GM18909 (cell line): ENCODE data around the gene NBPF11.
"Not testable (repeated sequence)": the region's sequence is repeated elsewhere in the genome, so short reads cannot be mapped to it uniquely, and the experiment has no call there.

Source experiments
- ATAC-seq: cut with Tn5 transposase; IDR thresholded peaks from one replicate; pipeline ENCODE4 v1.9.1; 2021; ENCODE audit warnings: mild to moderate bottlenecking; ENCODE audit not compliant: unreplicated experiment, poor library complexity

The NBPF11 gene

DNA sequence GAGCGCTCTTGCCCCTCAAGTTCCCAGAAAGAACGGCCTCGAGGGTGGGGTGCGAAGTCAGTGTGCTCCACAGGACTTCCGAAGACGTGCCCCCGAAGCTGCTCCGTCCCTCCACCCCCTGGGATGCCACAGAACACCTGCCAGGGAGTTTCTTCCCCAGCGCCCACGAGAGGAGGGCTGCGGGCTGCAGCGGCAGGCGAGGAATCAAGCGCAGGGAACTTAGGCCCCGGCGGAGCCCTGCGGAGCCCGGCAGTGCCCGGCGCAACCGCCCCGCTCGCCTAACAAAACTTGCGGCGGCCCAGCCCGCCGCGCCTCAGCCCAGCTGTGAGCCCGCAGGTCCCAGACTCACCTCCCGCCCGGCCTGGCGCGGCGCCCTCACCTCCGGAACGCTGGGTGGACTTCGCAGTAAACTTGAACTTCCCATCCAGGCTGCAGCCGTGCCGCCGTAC, 686 bp downstream of the NBPF11 start:
- peak; percentile 26 for ATAC-seq

DNA sequence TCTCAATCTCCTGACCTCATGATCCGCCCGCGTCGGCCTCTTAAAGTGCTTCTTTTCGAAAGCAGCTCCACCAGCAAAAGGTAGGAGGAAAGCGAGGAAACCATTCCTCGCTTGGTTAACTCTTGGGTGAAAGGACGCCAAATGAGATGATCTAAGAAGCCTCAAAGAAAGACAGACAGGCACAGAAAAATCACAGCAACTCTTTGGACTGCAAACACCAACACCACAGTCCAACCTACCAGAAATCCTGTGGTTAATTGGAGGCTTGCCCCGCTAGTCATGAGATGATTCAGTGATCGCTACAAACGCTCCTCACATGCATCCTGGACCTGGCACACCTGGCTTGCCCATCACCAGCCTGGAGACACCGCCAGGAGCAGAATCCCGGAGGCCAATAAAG, 1.1 kb downstream of the NBPF11 start:
- ATAC-seq = peak; percentile 34

DNA sequence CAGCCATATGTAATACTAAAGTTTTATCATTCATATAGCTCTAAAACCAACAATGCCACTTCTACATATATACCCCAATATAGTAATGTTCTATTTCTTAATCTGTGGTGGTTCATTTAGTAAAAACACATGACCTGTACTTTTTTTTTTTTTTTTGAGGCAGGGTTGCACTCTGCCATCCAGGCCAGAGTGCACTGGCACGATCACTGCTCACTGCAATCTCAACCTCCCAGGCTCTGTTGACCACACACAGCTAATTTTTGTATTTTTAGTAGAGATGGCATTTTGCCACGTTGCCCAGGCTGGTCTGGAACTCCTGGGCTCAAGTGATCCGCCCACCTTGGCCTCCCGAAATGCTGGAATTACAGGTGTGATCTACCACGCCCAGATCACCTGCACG, 2.1 kb downstream of the NBPF11 start:
- ATAC-seq = not testable (repeated sequence)

DNA sequence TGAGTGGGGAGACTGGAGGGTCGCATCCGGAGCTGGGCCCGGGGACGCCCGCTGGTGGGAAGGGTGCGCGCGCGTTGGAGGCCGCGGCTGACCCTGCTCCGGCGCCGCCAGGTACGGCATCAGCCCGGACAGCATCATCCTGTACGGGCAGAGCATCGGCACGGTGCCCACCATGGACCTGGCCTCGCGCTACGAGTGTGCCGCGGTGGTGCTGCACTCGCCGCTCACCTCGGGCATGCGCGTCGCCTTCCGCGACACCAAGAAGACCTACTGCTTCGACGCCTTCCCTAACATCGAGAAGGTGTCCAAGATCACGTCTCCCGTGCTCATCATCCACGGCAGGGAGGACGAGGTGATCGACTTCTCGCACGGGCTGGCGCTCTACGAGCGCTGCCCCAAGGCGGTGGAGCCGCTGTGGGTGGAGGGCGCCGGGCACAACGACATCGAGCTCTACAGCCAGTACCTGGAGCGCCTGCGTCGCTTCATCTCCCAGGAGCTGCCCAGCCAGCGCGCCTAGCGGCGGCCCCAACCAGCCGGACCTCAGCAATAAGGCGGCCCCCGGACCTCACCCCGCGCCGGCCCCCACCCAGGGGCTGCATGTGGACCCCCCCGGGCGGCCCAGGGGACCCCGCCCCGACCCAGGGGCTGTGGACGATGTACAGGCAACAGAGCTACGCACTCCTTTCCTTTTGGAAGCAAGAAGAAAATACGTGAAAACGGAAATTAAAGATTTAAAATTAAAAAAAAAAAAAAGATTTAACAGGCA, 2.8 kb downstream of the NBPF11 start:
- not testable (repeated sequence) for ATAC-seq

DNA sequence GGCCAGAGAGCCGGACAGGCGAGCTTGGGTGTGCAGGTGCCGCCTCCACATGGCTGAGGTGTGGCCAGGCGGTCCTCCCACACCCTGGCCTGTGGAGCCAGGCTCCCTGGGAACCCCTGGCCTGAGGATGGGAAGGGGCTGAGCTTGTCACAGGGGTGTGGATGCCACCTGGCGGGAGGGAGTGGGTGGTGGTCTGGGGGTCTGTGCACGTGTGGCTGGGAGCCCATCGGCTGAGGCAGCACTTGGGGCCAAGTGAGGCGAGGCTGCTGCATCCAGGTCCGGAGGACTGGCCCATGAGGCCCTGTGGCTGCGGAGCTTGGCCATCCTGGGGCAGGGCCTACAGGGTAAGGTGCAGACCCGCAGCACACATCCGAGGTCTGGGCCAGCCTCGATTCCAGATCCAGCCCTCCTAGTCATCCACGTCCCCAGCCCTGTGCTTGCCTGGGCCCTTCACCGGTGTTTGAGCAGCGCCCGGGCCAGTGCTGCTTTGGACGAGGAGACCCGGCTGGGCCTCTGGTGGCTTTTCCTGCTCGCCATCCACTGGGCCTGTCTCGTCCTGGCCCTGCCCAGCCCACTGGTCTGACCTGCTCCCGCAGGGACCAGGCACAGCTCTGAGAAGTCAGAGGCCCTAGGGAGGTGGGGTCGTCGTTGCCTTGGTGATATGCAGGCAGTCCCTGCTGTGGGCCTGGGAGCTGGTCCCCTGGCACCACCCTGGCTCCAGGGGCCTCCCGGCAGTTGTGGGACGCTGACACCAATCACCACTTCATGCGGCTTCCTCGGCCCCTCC, 4.8 kb downstream of the NBPF11 start:
- ATAC-seq = not testable (repeated sequence)

DNA sequence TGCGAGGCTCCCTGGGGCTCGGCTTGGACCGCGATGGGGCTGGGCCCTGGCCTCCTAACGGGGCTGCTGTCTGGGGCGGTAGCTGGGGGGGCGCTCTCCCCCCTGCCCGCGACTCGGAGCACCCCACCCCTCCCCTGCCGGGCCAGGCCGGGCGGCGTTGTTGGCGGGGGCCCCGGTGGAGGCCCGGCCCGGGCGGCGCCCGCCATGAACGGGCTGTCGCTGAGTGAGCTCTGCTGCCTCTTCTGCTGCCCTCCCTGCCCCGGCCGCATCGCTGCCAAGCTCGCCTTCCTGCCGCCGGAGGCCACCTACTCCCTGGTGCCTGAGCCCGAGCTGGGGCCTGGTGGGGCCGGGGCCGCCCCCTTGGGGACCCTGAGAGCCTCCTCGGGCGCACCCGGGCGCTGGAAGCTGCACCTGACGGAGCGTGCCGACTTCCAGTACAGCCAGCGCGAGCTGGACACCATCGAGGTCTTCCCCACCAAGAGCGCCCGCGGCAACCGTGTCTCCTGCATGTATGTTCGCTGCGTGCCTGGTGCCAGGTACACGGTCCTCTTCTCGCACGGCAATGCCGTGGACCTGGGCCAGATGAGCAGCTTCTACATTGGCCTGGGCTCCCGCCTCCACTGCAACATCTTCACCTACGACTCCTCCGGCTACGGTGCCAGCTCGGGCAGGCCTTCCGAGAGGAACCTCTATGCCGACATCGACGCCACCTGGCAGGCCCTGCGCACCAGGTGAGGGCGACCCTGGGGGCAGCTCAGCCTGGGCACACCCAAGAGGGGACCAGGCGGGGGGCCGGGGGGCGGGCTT, 5.7 kb downstream of the NBPF11 start:
- not testable (repeated sequence) for ATAC-seq

DNA sequence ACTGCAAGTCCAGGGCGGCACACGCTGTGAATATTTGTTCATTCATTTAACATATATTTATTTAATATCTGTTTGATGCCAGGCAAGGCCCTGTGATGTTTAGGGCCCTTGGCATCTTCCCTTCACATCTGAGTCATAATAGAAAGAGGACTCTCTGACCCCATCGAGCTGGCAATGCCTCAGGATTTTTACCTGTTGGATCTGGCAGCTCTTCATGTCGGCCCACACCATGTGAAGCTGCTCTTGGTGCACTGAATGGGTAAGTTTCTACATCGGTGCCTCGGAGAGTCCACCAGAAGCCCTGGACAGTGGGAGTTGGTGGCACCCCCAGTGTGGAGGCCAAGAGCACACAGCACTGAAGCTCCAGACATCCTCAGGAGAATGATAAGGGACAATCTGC, 8.9 kb downstream of the NBPF11 start:
- not testable (repeated sequence) for ATAC-seq

DNA sequence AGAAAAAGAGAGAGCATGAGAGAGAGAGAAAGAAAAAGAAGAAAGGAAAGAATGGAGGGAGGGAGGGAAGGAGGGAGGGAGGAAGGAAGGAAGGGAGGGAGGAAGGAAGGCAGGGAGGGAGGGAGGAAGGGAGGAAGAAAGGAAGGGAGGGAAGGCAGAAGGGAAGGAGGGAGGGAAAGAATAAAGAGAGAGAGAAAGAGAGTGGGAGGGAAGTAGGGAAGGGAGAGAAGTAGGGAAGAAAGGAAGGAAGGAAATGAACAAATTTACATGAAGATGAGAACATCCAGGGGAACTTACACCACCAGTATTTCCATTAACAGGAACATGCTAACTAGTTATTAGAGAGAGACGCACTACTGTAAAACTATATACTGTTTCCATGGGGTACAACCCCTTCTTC, 10.1 kb downstream of the NBPF11 start:
- ATAC-seq = not testable (repeated sequence)

DNA sequence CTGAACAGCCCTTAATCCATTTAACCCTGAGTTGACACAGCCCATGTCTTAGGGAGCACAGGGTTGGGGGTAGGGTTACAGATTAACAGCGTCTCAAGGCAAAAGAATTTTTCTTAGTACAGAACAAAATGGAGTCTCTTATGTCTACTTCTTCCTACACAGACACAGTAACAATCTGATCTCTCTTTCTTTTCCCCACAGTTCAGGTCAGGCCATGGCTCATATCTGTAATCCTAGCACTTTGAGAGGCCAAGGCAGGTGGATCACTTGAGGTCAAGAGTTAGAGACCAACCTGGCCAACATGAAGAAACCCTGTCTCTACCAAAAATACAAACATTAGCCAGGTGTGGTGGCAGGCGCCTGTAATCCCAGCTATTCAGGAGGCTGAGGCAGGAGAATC, 13.5 kb downstream of the NBPF11 start:
- not testable (repeated sequence) for ATAC-seq

DNA sequence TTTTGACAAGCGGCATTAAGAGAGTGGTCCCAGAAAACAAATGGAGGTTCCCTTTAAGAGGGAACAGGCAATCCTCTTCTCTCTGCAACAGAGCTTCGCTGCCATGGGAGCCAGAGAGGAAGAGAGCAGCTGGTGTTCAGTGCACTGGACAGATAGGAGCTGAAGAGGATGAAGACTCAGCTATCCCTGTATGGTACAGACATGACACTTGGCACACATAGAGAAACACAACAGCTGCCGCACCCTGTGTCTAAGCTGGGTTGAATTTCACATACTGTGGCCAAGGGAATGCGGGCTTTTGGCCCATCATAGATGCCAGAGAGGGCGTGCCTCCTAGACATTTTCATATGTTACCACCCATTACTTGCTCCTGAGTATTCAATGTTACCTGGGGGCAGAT, 29.7 kb downstream of the NBPF11 start:
- ATAC-seq = not testable (repeated sequence)

DNA sequence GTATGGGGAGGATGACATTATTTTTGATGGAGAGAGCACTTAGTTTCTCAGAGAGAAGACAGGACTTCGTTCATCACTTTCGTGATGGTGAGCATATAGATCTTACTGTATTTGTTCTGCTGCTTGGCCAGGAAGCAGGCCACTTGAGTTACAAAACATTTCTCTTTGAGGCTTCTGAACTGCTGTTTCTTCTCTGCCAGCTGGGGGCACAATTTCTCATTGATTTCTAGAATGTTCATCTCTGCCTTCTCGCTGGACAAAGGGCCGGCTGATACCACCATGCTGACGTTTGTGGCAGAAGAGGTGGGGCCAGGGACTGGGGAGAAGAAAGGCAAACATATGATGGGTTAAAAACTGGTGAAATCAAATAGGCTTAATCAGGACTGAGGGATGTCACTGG, 31.7 kb downstream of the NBPF11 start:
- ATAC-seq = not testable (repeated sequence)

DNA sequence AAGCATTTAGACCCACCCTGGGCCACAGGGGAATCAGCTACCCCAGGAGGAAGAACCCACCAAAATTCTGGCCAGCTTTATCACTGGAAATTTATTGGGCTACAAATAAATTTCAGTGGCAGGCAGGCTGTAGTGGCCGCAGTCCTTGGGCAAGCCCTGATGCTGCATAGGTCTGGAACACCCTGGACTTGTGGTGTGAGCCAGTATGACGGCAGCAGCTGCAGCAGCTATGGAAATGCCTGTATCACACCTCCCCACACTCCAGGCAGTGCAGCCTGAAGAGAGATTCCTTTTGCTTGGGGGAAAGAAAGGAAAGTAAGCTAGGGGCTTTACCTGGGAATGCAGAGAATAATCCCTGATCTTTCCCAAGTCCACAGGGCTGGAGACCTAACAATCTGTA, 56.3 kb downstream of the NBPF11 start:
- ATAC-seq = not testable (repeated sequence)

DNA sequence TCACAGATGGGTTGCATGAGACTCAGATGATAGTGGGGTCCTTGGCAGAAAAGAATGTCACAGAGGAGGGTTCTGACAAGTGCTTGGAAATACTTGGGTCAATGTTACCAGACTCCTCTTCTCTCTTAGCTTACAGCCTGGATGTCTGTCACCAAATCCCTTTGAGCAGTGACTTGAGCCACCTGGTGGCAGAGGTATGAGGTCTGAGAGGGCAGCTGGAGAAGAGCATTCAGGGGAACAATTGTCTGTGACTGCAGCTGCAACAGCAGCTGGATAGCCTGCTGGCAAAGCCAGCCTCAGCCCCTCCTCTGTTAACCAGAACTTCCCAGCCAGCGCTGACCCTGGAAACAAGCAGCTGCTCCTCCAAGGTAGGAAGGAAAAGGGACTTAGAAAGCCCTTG, 65.9 kb downstream of the NBPF11 start:
- not testable (repeated sequence) for ATAC-seq

DNA sequence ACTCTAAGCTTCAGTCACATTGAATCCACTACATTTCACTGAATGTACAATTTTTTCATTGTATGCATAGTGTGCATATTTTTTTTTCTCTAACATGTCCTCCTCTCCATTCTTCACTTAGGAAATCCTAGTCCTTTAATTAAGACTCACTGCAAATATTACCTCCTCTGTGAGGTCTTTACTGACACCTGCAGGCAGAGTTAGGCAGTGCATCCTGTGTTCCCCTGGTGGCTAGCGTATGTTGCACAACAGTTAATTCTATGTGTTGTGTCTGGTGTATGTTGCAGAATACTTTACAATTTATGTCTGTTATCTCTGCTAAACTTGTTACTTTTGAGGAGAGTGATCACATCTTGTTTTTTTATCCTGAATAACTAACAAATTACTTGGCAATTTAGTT, 70.9 kb downstream of the NBPF11 start:
- peak; percentile 48 for ATAC-seq

DNA sequence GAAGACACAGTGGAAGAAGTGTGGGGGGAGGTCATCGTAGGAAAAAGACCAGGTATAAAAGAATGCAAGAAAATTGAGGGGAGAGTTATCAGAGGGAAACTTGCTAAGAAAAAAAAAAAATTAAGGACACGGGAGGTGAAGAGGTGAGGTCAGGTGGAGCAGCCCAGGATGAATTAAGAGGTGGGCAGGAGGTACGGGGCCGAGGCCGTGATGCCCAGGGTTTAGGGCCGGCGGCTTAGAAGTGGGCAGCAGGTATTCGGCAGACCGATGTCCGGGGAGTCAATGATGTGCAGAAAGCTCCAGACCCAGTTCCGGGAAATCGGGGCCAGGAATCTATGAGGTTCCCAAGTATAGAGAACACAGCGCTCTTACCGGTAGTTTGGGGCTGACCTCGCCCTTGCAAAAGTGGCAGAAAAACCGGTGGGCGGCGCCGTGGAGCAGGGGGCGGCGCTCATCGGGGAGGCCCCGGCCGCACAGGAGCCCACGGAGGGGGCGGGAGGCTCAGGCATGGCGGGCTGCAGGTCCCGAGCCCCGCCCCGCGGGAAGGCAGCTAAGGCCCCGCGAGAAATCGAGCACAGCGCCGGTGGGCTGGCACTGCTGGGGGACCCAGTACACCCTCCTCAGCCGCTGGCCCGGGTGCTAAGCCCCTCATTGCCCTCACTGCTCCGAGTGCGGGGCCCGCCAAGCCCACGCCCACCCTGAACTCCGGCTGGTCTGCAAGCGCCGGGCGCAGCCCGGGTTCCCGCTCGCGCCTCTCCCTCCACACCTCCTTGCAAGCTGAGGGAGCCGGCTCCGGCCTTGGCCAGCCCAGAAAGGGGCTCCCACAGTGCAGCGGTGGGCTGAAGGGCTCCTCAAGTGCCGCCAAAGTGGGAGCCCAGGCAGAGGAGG, 73.2 kb downstream of the NBPF11 start:
- ATAC-seq = peak; percentile 68

DNA sequence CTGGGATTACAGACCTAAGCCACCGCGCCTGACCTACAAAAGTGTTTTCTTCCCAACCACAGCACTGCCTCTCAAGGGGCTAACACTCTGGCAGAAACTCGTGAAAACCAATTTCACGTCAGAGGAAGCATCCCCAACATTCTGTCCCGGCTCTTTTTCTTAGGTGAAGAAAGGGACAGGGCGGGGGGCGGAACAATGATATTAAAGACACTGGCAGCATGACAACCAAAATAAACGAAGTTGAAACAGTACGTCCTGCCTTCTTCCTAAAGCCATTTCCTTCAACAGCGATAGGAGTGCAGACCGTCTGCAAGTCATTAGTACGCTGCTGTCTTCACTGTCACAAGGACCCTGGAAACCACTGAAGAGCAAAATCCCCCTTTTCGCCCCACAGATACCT, 74.0 kb downstream of the NBPF11 start:
- not testable (repeated sequence) for ATAC-seq

DNA sequence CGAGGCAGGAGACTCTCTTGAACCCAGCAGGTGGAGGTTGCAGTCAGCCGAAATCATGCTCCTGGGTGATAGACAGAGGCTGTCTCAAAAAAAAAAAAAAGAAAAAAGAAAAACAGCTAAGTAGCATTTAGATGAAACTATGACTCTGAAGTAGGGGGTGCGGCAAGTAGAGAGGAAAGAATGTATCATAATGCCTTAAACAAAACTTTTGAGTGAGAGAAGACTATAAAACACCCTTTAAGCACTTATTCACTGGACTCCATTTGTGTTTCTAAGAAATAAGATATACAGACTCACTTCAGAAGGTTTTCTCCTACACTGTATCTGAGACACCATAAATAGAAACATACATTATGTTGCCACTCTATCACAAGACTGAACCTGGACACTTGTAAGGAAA, 74.6 kb downstream of the NBPF11 start:
- ATAC-seq = not testable (repeated sequence)

DNA sequence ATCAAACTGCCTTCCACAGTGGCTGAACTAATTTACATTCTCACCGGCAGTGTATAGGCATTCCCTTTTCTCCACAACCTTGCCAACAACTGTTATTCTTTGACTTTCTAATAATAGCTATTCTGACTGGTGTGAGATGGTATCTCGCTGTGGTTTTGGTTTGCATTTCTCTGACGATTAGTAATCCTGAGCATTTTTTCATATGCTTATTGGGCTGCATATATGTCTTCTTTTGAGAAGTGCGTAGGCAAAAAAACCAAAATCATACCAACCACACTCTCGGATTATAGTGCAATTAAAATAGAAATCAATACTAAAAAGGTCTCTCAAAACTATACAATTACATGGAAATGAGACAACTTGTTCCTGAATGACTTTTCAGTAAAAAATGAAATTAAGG, 78.7 kb downstream of the NBPF11 start:
- ATAC-seq = not testable (repeated sequence)

DNA sequence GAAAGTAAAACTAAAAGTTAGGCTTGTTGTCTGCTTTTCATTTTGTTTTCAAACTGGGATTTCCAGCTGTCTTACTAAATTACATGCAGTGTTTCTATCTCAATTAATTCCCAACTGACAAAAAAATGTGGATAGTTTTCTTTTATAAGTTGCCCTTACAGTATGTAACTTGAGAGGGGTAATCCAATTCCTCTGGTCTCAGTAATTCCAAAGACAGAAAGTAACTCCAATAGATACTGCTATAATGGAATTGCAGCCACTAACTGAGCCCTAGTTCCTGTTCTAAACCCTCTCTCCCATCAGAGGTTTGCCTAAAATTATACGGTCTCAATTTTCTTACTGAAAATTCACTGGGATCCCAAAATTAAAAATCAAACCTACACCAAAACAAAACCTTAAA, 83.5 kb downstream of the NBPF11 start:
- not testable (repeated sequence) for ATAC-seq

DNA sequence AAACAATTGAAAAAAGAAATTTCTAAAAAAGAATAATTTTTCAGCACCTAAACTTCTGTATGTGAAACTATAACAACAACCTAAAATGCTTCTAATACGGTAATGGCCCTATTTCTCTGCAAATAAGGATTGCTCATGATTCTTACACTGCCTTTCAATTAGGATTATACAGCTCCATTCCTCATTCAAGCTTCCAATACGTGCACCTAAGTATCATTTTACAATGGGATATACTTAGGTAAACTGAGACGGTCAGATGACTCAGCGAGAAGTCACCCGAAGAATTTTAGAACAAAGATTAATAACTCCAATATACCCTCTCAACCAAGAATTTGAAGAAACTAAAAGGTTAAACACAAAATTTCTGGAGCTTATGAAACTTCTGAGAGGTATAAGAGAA, 83.9 kb downstream of the NBPF11 start:
- ATAC-seq = not testable (repeated sequence)
